ENCODE data around the gene C3.
"Not testable (repeated sequence)": the region's sequence is repeated elsewhere in the genome, so short reads cannot be mapped to it uniquely, and the experiment has no call there.

The C3 gene

GRCh38 chr19:6692027-6692426, 28.4 kb downstream of the C3 start:
- no peak for DNase-seq (ENCODE audit: low read depth)

DNA sequence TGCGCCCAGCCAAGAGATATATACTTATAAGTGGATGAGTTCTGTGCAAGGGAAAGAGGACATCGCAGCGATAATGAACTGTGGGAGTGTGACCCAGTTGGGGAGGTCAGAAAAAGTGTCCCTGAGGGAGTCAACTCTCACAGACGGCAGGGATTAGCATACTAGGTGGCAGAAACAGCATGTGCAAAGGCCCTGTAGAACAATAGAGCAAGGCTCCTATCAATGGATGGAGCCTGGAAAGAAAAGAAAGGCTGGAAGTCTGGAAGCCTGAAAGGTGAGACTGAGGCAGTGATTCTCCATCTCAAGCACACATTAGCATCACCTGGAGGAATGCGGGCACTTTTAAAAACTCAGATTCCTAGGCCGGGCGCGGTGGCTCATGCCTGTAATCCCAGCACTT, 29.1 kb downstream of the C3 start:
- no peak for DNase-seq (ENCODE audit: low read depth)

GRCh38 chr19:6690160-6690885, 30.1 kb downstream of the C3 start:
- no peak for DNase-seq (ENCODE audit: low read depth)

DNA sequence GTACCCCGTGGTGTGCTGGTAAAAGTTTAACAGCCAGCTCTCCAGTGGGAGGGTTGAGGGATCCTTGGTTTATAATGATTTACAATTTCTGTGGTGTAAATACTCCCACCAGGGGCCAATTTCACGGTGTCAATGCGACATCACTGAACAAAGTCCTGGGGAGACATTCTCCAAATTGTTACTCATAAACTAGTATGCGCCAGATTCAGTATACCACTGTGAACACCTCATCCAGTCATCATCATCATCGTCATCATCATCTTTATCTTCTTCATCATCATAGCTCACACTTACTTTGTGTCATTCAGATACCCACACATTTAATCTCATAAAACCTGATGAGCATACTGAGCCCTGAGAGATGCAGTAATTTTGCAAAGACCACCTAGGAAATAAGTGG, 33.3 kb downstream of the C3 start:
- DNase-seq (ENCODE audit: low read depth) = peak; percentile 62

DNA sequence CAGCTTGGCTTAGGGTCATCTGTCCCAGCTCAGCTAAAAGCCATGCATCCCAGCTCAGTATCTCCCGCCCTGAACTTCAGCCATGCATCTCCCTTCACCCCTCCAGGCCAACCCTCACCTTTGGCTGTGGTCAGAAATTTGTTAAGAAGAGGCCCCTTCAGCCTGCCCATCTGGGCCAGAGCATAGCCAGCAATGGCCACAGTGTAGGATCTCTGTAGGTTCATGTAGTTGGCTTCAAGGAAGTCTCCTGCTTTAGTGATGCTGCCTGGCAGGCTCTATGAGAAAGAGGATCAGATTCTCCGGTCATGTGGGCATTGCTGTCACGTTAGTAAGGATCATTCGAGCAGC, 33.8 kb downstream of the C3 start:
- DNase-seq (ENCODE audit: low read depth) = no peak

DNA sequence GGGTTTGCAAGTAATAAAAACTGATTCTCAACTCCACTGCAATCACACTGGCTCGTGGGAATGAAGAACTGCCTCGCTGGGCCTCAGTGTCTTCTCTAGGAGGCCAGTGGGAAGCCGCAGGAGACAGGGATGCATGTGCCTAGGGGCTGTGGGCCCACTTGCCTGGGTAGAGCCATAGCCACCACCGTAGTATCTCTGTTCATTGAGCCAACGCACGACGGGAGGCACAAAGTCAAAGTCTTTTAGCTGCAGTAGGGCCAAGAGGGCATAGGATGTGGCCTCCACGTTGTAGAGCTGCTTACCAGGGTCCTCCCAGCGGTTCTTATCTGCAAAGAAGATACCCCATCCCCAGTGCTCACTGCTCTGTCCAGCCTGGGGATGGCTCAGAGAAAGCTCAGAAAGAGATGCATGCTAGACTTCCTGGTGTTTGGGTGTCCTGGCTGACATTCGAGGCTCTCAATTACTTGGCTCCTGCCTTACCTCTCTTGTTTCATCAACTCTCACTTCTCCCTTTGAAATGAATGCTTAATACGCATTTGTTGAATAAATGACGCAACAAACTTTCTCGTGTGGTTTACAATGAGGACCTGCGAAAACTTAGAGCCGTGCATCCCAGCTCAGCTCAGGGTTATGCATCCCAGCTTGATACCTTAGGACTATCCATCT, 34.4 kb downstream of the C3 start:
- no peak for DNase-seq (ENCODE audit: low read depth)

DNA sequence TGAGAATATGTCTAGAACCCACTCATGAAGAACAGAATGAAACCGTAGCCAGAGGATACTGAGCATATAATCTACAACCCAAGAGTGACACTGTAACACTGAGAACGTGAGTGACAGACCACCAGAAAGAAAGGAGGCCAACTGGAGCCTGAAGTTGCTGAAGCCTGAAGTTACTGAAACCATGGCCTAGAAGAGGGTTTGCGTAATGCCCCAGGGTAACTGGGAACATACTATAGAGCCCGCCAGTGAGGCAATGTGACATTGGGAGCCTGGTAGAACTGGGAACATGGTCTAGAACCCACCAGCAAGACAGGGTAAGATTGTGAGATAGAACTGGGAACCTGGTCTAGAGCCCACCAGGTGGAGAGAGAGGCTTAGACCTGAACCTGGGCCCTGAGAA, 35.0 kb downstream of the C3 start:
- DNase-seq (ENCODE audit: low read depth) = no peak

GRCh38 chr19:6683971-6684370, 36.5 kb downstream of the C3 start:
- DNase-seq (ENCODE audit: low read depth) = no peak

DNA sequence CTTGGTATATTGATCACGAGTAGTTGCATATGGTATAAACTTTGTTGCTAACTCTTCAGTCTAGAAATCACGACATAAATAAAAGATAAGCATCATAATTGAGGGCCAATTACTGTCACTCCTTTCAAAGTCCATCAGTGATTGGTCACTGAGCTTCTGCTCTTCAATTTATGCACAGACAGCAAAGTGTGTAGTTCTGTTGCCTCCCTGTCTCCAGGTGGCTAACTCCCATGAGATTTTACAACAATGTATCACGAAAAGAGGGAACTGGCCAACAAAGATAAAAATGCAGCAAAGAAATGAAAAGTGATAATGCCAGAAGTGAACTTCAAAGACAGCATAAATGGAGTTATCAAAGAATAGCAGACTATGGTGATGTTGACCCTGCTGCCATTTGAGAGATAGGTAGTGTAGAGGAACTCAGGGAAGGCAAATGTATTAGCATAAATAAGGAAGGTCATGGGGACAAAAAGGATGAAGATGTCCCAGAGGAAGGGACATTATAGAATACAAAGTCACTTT, 37.8 kb downstream of the C3 start:
- DNase-seq (ENCODE audit: low read depth) = no peak

DNA sequence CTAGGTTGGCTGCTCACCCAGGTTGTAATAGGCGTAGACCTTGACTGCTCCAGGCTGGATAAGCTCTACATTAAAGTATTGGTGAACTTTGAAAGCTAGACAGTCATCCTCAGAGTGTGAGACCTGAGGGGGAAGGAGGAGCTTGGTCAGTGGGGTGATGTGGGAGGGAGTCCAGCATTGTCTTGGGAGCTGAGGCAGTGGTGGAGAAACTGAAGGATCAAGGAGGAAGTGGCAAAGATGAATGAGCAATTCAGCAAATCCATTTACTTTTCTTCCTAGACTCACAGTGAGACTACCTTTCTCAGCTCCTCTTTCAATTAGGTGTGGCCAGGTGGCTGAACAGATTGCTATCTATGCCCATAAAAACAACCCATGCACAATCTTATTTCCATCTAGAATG, 40.3 kb downstream of the C3 start:
- no peak for DNase-seq (ENCODE audit: low read depth)

DNA sequence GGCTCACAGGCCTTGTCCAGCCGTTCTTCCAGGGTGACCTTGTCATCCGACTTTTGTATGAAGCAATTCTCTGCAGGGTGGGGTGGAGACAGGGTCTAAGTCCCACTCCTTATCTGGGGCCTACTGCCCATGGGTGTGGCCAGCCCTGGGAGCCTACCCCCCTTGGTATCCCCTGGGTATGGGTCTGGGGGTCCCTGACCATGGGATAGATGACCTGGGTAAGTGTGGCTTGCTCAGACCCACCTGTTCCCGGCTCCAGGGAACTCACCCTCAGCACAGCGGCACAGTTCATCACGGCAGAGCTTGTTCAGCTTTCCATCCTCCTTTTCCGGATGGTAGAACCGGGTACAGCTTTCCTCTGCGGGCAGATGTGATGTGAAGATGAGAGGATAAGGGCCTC, 41.3 kb downstream of the C3 start:
- no peak for DNase-seq (ENCODE audit: low read depth)

GRCh38 chr19:6678690-6679109, 41.8 kb downstream of the C3 start:
- peak; percentile 77 for DNase-seq (ENCODE audit: low read depth)

- peak; percentile 19 for DNase-seq (ENCODE audit: low read depth)
These were observed 42.4 kb downstream of the C3 start for GRCh38 chr19:6677883-6678689.

- no peak for DNase-seq (ENCODE audit: low read depth)
These were observed 43.0 kb downstream of the C3 start for GRCh38 chr19:6677495-6677882.

GRCh38 chr19:6676288-6676687, 44.2 kb downstream of the C3 start:
- no peak for DNase-seq (ENCODE audit: low read depth)

- DNase-seq (ENCODE audit: low read depth) = peak; percentile 87
These were observed 45.6 kb downstream of the C3 start for GRCh38 chr19:6674868-6675305.

- DNase-seq (ENCODE audit: low read depth) = not testable (repeated sequence)
These were observed 46.0 kb downstream of the C3 start for GRCh38 chr19:6674408-6674807.

DNA sequence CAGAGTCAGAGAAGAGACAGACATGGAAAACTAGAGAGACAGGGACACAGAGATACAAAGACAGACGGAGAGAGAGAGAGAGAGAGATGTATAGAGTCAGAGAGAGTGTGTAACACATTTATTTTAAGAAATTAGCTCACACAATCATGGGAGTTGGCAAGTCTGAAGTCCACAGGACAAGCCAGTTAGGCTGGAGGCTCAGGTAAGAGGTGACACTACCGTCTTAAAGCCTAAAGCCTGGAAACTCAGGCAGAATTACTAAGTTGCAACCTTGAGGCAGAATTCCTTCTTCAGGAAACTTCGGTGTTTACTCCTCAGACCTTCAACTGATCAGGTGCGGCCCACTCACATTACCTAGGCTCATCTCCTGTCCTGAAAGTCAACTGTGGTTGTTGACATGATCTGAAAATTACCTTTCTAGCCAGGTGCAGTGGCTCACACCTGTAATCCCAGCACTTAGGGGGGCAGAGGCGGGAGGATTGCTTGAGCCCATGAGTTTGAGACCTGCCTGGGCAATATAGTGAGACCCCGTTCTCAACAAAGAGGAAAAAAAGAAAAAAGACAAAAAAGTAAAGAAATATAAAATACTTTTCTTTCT, 47.7 kb downstream of the C3 start:
- no peak for DNase-seq (ENCODE audit: low read depth)

DNA sequence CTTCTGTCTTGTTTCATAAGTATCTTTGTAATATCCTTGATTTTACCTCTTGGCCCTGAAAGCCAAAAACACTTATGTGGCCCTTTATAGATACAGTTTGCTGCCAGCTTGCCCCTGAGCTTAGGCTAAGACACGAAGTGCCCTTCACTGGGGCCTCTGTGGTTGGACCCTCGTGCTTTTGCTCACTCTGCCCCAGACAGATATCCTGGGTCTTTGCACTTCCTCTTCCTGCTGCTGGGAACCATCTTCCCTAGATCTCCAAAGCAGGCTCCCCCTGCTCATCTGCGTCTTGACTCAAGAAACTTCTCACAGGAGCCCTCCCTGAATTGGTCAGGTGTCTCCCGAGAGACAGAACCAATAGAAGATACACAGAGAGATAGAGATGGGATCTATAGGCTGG, 48.5 kb downstream of the C3 start:
- no peak for DNase-seq (ENCODE audit: low read depth)

GRCh38 chr19:6668691-6669090, 51.8 kb downstream of the C3 start:
- no peak for DNase-seq (ENCODE audit: low read depth)

- DNase-seq (ENCODE audit: low read depth) = no peak
These were observed 53.3 kb downstream of the C3 start for GRCh38 chr19:6667114-6667627.

GRCh38 chr19:6664916-6665315, 55.5 kb downstream of the C3 start:
- DNase-seq (ENCODE audit: low read depth) = no peak
